NB4 (cell line): ENCODE data around the gene TPO.

Source experiments
- DNase-seq: peaks from one replicate; pipeline ENCODE4 v3.0.0; 2010; ENCODE audit warnings: low read depth
- H3K4me3 ChIP-seq: one replicate; pipeline ENCODE4 v1.5.1; 2011; ENCODE audit warnings: mild to moderate bottlenecking, low read depth, low read length, moderate library complexity
- CTCF ChIP-seq: IDR thresholded peaks from one replicate; pipeline ENCODE4 v1.5.1; 2012; ENCODE audit warnings: low read depth, low read length
- MAX ChIP-seq: IDR thresholded peaks from 2 replicates; pipeline ENCODE4 v1.6.1; 2011; ENCODE audit warnings: low read depth, low read length
- MYC ChIP-seq: IDR thresholded peaks from 2 replicates; pipeline ENCODE4 v1.6.1; 2011; ENCODE audit warnings: low read depth, low read length
- POLR2A ChIP-seq: IDR thresholded peaks from 2 replicates; pipeline ENCODE4 v1.6.1; 2011; ENCODE audit warnings: mild to moderate bottlenecking; ENCODE audit not compliant: insufficient read length; ENCODE audit errors: extremely low read depth

Gene TPO

GRCh38 chr2:1518331-1518803 lies 105.1 kb downstream of the TPO start:
- no peak for DNase-seq
- no peak overlapping the region for H3K4me3 ChIP-seq

GRCh38 chr2:1518867-1519530 lies 105.7 kb downstream of the TPO start:
- no peak overlapping the region for H3K4me3 ChIP-seq
- TF ChIP-seq MYC (no peak), POLR2A (no peak), CTCF (no peak), MAX (no peak)
- no peak for DNase-seq

More at GRCh38 chr2:1518331-1518803, 105.1 kb downstream of the TPO start:
- no peak for TF ChIP-seq MYC
- TF ChIP-seq CTCF = no peak
- no peak for TF ChIP-seq POLR2A
- TF ChIP-seq MAX = no peak

GRCh38 chr2:1521191-1521877 lies 108.1 kb downstream of the TPO start:
- TF ChIP-seq CTCF = no peak
- no peak for TF ChIP-seq MAX
- no peak for TF ChIP-seq POLR2A
- TF ChIP-seq MYC = no peak
- H3K4me3 ChIP-seq = no peak overlapping the region
- no peak for DNase-seq

GRCh38 chr2:1521878-1522830 lies 108.9 kb downstream of the TPO start:
- no peak for DNase-seq

More at GRCh38 chr2:1521878-1522830, 108.9 kb downstream of the TPO start:
- TF ChIP-seq MAX (no peak), CTCF (no peak), POLR2A (no peak), MYC (no peak)
- no peak overlapping the region for H3K4me3 ChIP-seq
